ENCODE measurements around the gene RBP5. TPM values are rescaled to one million over a fixed set of nuclear protein-coding genes. Genes with fewer than 3 reads are reported as not detected.

Gene RBP5
- 154 TPM for total RNA-seq

GRCh38 chr12:7128681-7129286, at the start of gene RBP5:
Gene RBP5 (minus strand): TSS chr12:7128889. CDS start chr12:7128775, 114 bp downstream.
- ATAC-seq, result peak; percentile 49
- peak; percentile 92 for DNase-seq (ENCODE audit: low spot score)

DNA sequence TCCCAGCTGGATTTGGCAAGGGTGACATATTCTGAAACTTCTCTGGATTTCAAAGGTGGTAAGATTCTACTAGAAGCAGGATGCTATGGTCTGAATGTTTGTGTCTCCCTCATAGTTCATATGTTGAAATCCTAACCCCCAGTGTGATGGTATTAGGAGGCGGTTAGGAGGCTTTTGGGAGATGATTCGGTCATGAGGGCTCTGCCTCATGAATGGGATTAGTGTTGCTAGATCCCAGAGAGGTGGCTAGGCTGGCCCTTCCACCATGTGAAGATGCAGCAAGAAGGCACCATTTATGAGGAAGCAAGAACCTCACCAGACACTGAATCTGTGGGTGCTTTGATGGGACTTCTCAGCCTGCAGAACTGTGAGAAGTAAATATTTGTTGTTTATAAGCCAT, 49.8 kb upstream of the RBP5 start:
- no peak for ATAC-seq

GRCh38 chr12:7176595-7176994, 47.9 kb upstream of the RBP5 start:
- DNase-seq (ENCODE audit: low spot score), result no peak

More for the DNA sequence above, 49.8 kb upstream of the RBP5 start:
- no peak for DNase-seq (ENCODE audit: low spot score)

DNA sequence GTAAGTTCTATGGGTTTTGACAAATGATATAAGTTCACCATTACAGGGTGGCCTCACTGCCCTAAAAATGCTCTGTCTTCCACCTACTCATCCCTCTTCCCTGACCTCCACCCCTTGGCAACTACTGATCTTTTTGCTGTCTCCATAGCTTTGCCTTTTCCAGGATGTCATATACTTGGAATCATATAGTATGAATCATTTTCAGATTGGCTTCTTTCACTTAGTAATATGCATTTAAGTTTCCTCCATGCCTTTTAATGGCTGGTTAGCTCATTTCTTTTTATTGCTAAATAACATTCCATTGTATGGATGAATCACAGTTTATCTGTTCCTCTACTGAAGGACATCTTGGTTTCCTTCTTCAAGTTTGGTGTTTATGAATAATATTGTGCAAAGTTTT, 46.8 kb upstream of the RBP5 start:
- ATAC-seq, result no peak
- no peak for DNase-seq (ENCODE audit: low spot score)

More at GRCh38 chr12:7176595-7176994, 47.9 kb upstream of the RBP5 start:
- ATAC-seq, result no peak

DNA sequence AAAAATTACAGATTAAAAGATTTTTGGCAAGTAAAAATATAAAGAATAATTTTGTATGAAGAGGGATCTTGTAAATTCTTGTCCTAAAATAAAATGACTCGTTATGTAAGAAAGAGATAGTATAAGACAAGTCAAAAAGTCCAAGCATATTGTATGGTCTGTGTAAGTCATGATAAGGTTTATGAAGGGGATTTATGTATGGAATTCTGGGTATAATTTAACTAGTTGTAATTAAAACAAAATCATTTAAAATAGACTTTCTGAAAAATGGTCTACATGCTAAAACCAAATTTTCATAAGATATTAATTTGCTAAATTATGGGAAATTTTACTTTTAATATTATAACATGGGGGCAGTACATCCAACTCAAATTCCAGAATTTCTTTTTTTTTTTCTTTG, 43.2 kb upstream of the RBP5 start:
- ATAC-seq (no peak), DNase-seq (ENCODE audit: low spot score) (no peak)

GRCh38 chr12:7169951-7170350, 41.3 kb upstream of the RBP5 start:
- ATAC-seq, result peak; percentile 60
- no peak for DNase-seq (ENCODE audit: low spot score)

DNA sequence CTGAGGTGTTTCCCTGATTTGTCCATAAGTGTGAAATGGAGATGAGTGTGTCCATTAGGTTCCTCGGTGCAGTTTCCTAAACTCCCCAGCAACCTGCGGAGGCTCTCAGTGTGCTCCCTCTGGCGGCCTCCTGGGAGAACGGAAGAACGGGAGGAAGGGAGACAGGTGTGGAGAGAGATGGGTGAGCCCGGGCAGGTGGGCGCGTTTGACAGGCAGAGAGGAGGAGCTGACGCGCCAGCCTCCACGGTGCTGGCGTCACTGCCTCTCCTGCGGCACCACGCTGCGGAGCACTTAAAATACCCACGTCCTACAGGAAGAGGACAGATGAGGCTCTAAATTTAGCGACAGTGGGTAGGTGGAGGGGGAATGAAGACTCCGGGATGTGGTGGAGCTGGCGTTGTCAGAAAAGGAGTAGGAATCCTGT, 34.0 kb upstream of the RBP5 start:
- DNase-seq (ENCODE audit: low spot score), result peak; percentile 72

DNA sequence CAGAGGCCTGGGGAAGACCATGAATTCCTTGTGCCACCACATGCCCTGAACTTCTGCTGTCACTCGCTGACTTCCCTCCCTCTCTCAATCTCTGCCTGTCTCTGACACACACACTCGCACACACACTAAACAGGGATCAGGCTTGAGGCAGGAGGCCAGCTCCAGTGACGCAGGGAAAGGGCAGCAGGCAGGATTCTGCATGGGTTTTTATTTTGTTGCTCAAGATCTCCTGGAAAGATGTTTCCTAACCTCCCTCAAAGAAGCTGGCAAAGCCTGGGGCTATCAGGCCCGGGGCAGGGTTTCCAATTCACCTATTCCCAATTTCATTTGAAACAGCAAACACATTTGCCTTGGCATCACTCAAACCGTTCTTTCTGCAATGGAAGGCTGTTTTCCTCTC, 33.1 kb upstream of the RBP5 start:
- peak; percentile 79 for ATAC-seq
- peak; percentile 90 for DNase-seq (ENCODE audit: low spot score)

More for the DNA sequence above, 34.0 kb upstream of the RBP5 start:
- ATAC-seq, result peak; percentile 82

DNA sequence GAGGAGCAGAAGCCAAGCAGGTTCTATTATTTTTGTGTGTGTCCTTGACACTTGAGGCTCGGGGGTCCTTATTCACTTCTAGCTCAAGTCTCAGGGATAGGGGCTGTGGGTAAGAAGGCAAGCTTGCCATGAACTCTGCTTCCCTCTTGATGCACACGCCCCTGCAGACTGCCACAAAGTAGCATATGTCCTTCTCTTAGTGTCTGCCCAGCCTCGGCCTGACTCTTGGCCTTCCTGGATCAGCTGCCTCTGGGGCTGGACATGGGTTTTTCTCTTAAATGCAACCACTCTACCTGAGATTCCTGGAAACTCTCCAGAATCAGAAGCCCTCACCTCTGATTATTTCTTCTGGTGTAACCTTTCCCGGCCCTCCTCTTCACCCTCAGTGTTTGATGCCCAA, 32.6 kb upstream of the RBP5 start:
- DNase-seq (ENCODE audit: low spot score), result no peak
- peak; percentile 6 for ATAC-seq

DNA sequence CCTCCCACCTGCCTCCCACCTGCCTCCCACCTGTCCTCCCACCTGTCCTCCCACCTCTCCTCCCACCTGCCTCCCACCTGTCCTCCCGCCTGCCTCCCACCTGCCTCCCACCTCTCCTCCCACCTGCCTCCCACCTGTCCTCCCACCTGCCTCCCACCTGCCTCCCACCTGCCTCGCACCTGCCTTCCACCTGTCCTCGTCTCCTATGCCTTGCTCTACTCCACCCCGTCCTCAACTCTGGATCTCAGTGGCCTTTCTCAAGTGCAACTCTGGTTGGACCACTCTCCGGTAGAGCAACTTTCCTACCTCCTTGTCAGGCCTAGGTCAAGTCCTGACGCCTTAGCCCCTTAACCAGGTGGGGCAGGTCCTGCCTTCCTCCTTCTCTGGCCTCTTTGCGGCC, 31.5 kb upstream of the RBP5 start:
- no peak for DNase-seq (ENCODE audit: low spot score)
- ATAC-seq, result no peak

DNA sequence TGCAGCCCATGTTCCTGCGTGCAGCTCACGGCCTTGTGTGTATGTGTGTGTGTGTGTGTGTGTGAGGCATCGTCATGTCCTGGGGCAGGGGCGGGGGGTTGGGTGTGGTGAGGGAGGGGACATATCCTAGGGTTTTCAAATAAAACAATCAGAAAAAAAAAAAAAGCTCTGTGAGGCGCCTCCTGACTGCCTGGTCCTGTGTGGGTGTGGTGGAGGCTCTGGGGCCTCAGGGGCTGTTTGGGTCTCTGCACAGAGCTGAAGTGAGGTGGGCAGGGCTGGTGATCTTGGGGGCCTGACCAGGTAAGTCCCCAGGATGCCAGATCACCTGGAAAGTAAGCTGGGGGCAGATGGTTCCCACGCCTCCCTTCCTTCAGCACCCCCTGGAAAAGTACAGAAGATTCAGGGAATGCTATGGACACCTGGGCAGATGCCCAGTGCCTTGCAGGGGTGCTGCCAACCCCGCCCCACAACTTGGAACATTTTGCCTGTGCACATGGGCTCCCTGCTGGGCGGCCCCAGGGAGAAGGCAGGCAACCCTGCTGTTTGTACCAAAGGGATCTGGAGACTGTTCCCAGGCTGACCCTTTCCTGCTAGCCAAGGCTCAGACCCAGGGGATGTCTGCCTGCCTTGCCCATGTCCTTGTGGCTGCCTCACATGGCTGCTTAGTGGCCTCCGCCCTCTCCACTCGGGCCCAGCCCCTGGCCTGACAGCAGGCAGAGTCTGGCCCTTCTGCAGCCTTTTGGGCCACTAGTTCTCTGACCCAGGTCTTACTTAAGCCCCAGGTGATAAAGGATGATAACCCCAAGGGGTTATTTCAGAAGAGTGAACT, 30.3 kb upstream of the RBP5 start:
- no peak for ATAC-seq
- no peak for DNase-seq (ENCODE audit: low spot score)

GRCh38 chr12:7157391-7157790, 28.7 kb upstream of the RBP5 start:
- ATAC-seq, result no peak
- no peak for DNase-seq (ENCODE audit: low spot score)

- ATAC-seq (no peak), DNase-seq (ENCODE audit: low spot score) (no peak)
Observed at GRCh38 chr12:7156259-7157197, 27.8 kb upstream of the RBP5 start.

DNA sequence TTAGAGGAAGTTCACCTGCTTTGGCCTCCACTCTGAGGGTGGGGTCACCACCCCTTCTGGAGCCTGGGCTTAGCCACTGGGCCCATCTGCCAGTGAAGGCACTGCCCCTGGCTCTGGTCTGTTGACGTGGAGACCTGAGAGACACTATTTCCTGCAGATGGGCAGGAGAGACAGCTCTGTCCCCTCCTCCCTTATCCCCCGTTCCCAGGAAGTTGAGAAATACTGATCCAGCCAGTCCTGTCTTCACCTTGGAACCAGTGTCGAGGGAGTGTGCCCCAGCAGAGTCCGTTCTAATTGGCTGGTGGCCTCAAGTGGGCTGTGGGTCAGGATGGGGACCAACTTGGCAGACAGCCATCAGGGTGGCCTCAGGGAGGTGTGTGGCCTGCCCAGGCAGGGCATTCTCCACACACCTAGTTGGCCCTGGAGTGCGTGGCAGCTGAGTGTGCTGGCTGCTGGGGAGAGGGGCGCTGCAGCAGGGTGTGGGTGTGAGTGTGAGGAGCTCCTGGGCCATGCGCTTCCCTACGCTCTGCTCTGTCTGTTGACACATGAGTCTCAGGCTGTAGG, 26.9 kb upstream of the RBP5 start:
- DNase-seq (ENCODE audit: low spot score) (peak; percentile 87), ATAC-seq (peak; percentile 66)

GRCh38 chr12:7154901-7155470, 26.3 kb upstream of the RBP5 start:
- ATAC-seq, result no peak
- no peak for DNase-seq (ENCODE audit: low spot score)

- DNase-seq (ENCODE audit: low spot score) (no peak), ATAC-seq (peak; percentile 24)
Observed at GRCh38 chr12:7154042-7154441, 25.4 kb upstream of the RBP5 start.

DNA sequence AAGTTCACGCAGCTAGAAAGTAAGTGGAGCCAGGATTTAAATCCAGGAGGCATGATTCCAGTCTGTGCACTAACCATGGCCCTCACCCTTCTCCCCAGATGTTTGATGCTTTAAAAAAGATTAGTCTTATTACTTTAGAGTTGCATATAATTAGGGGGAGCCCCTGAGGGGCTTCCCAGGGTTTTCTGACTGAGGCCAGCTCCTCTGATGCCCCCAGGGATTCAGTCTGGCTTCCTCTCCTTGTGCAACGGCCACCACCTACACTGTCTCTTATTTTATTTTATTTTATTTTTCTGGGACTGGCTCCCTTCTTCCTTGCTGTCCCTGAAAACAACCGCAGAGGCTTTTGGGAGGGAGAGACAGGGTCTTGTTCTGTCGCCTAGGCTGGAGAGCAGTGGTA, 24.1 kb upstream of the RBP5 start:
- ATAC-seq (no peak), DNase-seq (ENCODE audit: low spot score) (no peak)

- DNase-seq (ENCODE audit: low spot score) (peak; percentile 77), ATAC-seq (peak; percentile 41)
Observed at GRCh38 chr12:7151532-7151931, 22.8 kb upstream of the RBP5 start.

DNA sequence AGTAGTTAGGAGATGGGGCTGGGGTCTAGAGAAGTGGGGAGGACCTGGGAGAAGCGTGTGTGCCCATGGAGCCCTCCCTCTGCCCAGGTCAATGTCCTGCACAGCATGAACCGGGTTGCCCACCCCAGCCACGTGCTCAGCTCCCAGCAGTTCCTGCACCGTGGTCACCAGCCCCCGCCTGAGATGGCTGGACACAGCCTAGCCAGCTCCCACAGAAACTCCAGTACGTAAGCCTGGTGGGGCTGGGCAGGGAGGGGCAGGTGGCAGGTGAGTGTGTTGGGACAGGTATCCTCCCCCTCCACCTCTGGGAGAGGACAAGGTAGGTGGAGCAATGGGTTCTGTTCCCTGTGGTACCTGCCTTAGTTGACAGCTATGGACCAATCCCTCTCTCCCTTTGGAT, 22.2 kb upstream of the RBP5 start:
- ATAC-seq, result peak; percentile 2
- DNase-seq (ENCODE audit: low spot score), result no peak

DNA sequence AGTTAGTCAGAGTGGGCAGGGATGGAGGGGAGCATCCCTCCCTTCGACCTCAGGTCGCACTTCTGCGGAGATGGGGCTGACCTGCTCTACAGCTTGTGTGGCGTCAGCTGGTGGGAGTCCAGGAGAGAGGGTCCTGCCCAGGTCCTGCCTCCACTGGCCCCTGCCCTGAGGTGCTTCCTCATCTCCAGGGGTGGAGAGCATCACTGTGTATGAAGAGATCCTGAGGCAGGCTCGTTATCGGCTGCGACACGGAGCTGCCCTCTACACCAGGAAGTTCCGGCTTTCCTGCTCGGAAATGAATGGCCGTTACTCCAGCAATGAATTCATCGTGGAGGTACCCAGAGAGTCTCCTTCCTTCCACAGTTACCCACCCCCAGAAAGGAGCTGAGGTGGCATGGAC, 21.7 kb upstream of the RBP5 start:
- DNase-seq (ENCODE audit: low spot score) (no peak), ATAC-seq (no peak)

GRCh38 chr12:7146906-7147305, 18.2 kb upstream of the RBP5 start:
- peak; percentile 46 for DNase-seq (ENCODE audit: low spot score)
- ATAC-seq, result peak; percentile 11

Data from left lobe of liver (tissue), 2 donors.